Heart left ventricle (tissue), 13 donors: Measurements from ENCODE around the gene TNRC6C.

Source experiments
- POLR2A ChIP-seq, 2 donors: fragments of 450-650 bp; IDR thresholded peaks; one replicate each; pipeline ENCODE4 v1.6.1; 2017; ENCODE audit warnings: antibody characterized with exemption in 2 of 2, mild to moderate bottlenecking in 2 of 2, moderate library complexity in 2 of 2
- TF ChIP-seq, protein P1 (sequence below), 12 donors: fragments of 200-600 bp; sonication (generic) in 4 of 12; IDR thresholded peaks; one replicate each; pipeline versions ENCODE4 v1.5.0 to v1.8.0; 2018 to 2022; ENCODE audit warnings: antibody characterized with exemption in 12 of 12, mild to moderate bottlenecking in 5 of 12
- donor health status: ischemic (EF 13 %, LVEDD 7.1; RV severe dilation, severe dysfunction).
- donor health status: DM: no; HTN: yes; CAD: no.
- donor health status: DM: no; HTN: no; CAD: no.
- donor health status: ischemic (EF 25% LVEDD 6.9; RV normal size, moderate dysfunction).
- donor health status: ischemic (EF 25% LVEDD 5.7; RV mildly dilated, moderate dysfunction).
- donor health status: ischemic (EF 35%, LVEDD 5.7; RV mildly dilated, moderate dysfunction).
- donor health status: nonischemic (EF 11% LVEDD 7.7; RV severe dilation, severe dysfunction).
- donor health status: DM: yes; HTN: yes; CAD: no.
- donor health status: PGD.
- donor health status: ischemic (EF 29% LVEDD 5.4; RV normal size, mild dysfunction).
- donor health status: nonischemic (EF 23%, LVEDD 6.1; RV moderate dilation, normal function).

DNA sequence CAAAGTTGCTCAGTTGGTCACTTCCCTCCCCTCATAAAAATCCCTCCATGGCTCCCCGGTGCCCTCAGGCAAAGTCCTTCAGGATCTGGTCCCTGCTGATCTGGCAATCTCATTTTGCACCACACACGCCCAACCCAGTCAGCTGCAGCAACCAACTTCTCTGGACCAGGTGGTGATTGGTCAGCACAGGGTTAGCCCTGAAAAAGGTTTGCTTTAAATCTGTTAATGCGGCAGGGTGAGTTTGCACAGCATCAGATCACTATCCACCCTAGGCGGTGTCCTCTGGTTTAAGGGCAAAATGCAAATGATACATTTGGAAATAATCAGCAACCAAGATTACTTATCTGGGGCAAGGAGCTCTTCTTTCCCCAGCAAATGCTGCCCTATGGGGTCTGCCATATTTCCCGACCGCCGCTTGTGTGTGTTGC lies 42.9 kb upstream of the TNRC6C start:
- TF ChIP-seq POLR2A (IDR thresholded peaks at IDR 0.05): no peak
- TF ChIP-seq, protein P1, sequence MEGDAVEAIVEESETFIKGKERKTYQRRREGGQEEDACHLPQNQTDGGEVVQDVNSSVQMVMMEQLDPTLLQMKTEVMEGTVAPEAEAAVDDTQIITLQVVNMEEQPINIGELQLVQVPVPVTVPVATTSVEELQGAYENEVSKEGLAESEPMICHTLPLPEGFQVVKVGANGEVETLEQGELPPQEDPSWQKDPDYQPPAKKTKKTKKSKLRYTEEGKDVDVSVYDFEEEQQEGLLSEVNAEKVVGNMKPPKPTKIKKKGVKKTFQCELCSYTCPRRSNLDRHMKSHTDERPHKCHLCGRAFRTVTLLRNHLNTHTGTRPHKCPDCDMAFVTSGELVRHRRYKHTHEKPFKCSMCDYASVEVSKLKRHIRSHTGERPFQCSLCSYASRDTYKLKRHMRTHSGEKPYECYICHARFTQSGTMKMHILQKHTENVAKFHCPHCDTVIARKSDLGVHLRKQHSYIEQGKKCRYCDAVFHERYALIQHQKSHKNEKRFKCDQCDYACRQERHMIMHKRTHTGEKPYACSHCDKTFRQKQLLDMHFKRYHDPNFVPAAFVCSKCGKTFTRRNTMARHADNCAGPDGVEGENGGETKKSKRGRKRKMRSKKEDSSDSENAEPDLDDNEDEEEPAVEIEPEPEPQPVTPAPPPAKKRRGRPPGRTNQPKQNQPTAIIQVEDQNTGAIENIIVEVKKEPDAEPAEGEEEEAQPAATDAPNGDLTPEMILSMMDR (IDR thresholded peaks at IDR 0.05): no peak
